Omental fat pad (tissue), 4 donors: ENCODE data around the gene UBAC1. TPM values are rescaled to one million over a fixed set of nuclear protein-coding genes. Genes with fewer than 3 reads are reported as not detected.

Source experiments
- ATAC-seq: fragments of 150-250 bp; one replicate; pipeline ENCODE4 v1.9.1; 2016; ENCODE audit warnings: mild to moderate bottlenecking, moderate library complexity; ENCODE audit not compliant: low FRiP score
- DNase-seq: peaks from one replicate; pipeline ENCODE4 v3.0.0-alpha.2; 2019; ENCODE audit warnings: low spot score
- total RNA-seq, 4 donors: library from RNA; depleted of rRNA; stranded (reverse); fragments of >200 nt; gene quantifications; one replicate each; pipeline ENCODE4 v1.1.0, GENCODE V29; 2016
- TF ChIP-seq, protein P1 (sequence below), 3 donors: fragments of 450-650 bp; IDR thresholded peaks; one replicate each; pipeline ENCODE4 v1.5.1; 2016 to 2017; ENCODE audit warnings: antibody characterized with exemption in 3 of 3, mild to moderate bottlenecking in 3 of 3, moderate library complexity in 2 of 3

The UBAC1 gene
- total RNA-seq, 4 donors from 2014 or later, result 28.4 to 56.7 (median 34.6) TPM

DNA sequence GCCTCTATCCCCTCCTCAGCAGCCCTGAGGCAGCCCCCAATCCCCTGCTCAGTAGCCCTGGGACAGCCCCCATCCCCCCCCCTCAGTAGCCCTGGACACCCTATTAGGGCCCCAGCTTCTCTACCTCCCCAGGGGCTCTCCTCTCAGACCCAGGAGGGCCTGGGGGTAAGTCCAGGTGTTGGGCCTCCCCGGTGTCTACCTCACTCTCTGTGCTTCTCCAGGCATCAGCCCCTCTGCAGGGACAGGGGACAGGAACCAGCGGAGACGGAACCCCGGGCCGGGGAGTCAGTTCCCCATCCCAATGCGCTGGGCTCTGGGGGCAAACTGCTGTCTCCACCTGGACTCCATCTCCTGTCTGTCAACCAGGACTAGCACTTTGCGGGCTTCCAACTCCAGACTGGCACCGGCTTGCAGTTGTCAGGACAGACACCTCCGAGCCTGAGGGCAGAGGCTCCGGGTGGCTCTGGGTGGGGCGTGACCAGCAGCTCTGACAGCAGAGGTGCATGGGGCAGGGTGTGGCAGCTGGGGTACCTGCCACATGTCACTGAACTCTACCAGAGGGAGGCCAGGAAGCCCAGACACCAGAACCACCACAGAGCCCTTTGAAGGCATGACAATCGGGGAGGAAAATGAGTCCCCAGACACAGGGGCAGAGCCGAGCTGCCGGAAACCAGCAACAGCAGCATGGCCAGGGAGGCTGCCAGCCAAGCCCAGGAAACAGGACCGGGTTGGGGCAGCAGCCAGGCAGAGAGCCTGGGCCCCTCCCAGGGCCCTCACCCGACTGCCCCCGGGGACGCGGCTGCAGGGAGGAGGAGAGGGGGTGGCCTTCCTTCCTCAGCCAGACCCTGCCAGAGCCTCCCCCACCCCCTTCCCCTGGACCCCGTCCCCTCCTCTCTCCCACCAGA lies 17.7 kb upstream of the UBAC1 start:
- ATAC-seq (no peak), DNase-seq (no peak)
- TF ChIP-seq, protein P1, sequence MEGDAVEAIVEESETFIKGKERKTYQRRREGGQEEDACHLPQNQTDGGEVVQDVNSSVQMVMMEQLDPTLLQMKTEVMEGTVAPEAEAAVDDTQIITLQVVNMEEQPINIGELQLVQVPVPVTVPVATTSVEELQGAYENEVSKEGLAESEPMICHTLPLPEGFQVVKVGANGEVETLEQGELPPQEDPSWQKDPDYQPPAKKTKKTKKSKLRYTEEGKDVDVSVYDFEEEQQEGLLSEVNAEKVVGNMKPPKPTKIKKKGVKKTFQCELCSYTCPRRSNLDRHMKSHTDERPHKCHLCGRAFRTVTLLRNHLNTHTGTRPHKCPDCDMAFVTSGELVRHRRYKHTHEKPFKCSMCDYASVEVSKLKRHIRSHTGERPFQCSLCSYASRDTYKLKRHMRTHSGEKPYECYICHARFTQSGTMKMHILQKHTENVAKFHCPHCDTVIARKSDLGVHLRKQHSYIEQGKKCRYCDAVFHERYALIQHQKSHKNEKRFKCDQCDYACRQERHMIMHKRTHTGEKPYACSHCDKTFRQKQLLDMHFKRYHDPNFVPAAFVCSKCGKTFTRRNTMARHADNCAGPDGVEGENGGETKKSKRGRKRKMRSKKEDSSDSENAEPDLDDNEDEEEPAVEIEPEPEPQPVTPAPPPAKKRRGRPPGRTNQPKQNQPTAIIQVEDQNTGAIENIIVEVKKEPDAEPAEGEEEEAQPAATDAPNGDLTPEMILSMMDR (IDR thresholded peaks at IDR 0.05), result no peak

DNA sequence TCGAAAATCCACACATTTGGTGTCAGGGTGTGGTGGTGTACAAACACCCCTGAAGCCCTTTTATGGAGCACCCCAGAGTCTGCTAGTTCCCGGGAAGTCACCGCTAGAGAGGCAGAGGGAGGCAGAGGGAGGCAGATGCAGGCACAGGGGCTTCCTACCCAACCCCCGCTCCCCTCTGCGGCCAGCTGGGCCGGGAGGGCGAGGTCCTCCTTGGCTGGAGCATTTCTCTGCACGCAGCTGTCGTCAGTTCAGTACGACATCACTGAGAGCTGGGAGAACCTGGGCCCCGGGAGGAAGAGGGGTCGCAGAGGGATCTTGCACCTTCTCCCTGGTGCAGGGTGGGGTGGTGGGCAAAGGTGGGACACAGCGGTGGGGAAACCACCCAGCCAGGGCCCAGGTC lies 15.8 kb upstream of the UBAC1 start:
- TF ChIP-seq, protein P1 (IDR thresholded peaks at IDR 0.05), result no peak
- ATAC-seq, result no peak
- no peak for DNase-seq

DNA sequence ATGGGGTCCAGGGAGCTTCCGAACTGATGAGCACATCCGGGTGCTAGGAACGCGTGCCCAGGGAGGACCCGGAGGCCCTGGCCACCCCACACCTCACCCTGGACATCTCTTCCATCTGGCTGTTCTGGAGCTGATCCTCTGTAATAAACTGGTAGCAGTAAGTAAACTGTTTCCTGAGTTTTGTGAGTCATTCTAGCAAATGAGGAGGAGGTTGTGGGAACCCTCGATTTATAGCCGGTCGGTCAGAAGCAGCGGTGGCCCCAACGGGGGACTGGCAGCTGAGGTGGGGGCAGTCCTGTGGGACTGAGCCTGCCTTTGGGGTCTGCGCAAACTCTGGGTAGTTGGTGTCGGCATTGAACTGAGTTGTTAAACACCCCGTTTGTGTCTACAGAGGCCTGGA lies 15.4 kb upstream of the UBAC1 start:
- TF ChIP-seq, protein P1 (IDR thresholded peaks at IDR 0.05), result no peak
- no peak for DNase-seq
- ATAC-seq, result no peak

DNA sequence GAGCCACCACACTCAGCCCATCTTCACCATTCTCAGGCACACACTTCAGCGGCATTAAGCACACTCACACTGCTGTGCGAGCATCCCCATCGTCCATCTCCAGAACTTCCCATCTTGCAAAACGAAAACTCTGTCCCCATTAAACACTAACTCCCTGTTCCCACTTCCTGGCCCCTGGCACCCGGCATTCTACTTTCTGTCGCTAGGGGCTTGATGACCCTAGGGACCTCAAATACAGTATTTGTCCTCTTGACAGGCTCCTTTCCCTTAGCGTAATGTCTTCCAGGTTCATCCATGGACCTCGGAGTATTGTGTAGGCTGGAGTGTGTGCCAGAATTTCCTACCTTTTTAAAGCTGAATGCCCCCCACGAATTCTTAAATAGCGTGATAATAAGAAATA lies 14.7 kb upstream of the UBAC1 start:
- TF ChIP-seq, protein P1 (IDR thresholded peaks at IDR 0.05), result no peak
- no peak for DNase-seq
- no peak for ATAC-seq

DNA sequence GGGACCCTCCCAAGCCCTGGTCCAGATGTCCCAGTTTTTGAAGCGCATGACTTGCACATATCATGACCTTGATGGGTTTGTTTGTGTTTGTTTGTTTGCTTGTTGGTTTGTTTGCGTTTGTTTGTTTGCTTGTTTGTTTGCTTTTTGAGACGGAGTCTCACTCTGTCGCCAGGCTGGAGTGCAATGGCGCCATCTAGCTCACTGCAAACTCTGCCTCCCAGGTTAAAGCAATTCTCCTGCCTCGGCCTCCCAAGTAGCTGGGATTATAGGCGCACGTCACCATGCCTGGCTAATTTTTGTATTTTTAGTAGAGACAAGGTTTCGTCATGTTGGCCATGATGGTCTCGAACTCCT lies 13.0 kb upstream of the UBAC1 start:
- ATAC-seq (no peak), DNase-seq (no peak)
- TF ChIP-seq, protein P1 (IDR thresholded peaks at IDR 0.05), result no peak

DNA sequence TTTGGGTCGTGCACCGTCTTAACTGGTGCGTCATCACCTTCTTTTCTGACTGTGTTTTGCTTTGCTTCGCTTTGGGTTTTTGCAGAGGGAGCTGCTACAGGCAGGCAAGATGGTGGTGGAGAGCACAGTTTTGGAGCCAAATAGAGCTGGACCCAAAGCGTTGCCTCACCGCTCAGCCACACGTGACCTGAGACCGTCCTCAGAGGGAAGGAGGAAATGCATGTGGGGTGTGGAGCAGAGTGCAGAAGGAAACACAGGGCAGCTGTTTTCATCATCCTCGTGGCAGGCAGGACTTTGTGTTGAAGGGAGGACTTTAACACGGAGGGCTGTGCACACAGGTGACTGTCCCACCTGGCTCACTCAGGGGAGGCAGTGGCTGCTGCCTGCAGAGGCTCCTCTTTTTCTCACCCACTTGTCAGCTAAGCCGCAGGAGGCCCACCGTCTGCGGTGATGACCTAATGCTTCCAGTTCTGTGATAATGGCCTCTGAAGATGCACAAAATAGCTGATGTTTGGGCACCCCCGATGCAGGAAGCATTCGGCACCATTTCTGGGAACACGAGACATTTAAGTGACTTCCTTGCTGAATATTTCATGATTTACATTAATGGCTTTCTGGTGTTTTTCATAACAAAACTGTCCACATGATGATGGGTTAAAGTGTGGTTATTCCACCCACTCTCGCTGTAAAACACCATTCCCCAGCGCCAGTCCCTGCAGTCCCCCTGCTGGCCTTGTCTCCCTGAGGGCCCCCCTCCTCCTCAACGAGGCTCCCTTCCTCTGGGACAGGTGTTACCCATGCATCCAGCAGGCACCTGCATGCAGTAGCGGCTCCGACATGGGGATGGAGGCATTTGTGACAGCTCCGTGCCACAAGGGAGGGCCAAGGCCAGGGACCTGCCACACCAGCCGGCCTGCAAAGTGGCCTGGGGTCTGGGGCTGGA lies 12.4 kb upstream of the UBAC1 start:
- TF ChIP-seq, protein P1 (IDR thresholded peaks at IDR 0.05), result no peak
- no peak for ATAC-seq
- no peak for DNase-seq
